Peyer's patch (tissue), 4 donors: ENCODE data around the gene CTDNEP1. TPM values are rescaled to one million over a fixed set of nuclear protein-coding genes. Genes with fewer than 3 reads are reported as not detected.

Source experiments
- DNase-seq, 3 donors: peaks; one replicate each; pipeline ENCODE4 v3.0.0-alpha.2; 2017 to 2019
- H3K27ac ChIP-seq, 4 donors: fragments of 200-600 bp; sonication (generic); one replicate each; pipeline ENCODE4 v1.5.1; 2016 to 2019
- H3K27me3 ChIP-seq, 2 donors: fragments of 200-600 bp; sonication (generic); one replicate each; pipeline ENCODE4 v1.5.1; 2019
- H3K36me3 ChIP-seq, 3 donors: fragments of 200-600 bp; sonication (generic); one replicate each; pipeline ENCODE4 v1.5.1; 2016 to 2019
- H3K4me1 ChIP-seq, 4 donors: fragments of 200-600 bp; sonication (generic); one replicate each; pipeline ENCODE4 v1.5.1; 2016 to 2019
- H3K4me3 ChIP-seq, 4 donors: fragments of 200-600 bp; sonication (generic); 1 replicate in 3 of 4; 2 replicates in 1 of 4; pipeline ENCODE4 v1.5.1; 2016 to 2019; ENCODE audit warnings: mild to moderate bottlenecking in 1 of 4
- H3K9me3 ChIP-seq, 4 donors: fragments of 200-600 bp; sonication (generic); one replicate each; pipeline ENCODE4 v1.5.1; 2016 to 2019; ENCODE audit warnings: mild to moderate bottlenecking in 1 of 4
- CTCF ChIP-seq, 6 experiments: fragments of 450-650 bp in 4 of 6; fragments of 200-600 bp in 2 of 6; sonication (generic) in 1 of 6; IDR thresholded peaks; one replicate each; pipeline ENCODE4 v1.5.1; 2017 to 2019; ENCODE audit warnings: antibody characterized with exemption in 6 of 6, mild to moderate bottlenecking in 3 of 6, moderate library complexity in 1 of 6
- POLR2A ChIP-seq, 2 donors: fragments of 450-650 bp; IDR thresholded peaks; one replicate each; pipeline ENCODE4 v1.5.1; 2017; ENCODE audit warnings: antibody characterized with exemption in 2 of 2, mild to moderate bottlenecking in 2 of 2, moderate library complexity in 2 of 2
- total RNA-seq, 4 donors: library from RNA; depleted of rRNA; stranded (reverse); fragments of >200 nt; gene quantifications; one replicate each; pipeline ENCODE4 v1.1.0, GENCODE V29; 2016

CTDNEP1 gene
- total RNA-seq, 4 donors from 2014 or later: 55.3 to 86.9 (median 76.4) TPM

- H3K4me3 ChIP-seq: peak overlapping the region; percentile 48 to 93 (median 68)
- TF ChIP-seq POLR2A (IDR thresholded peaks at IDR 0.05) (peak; percentile 44 to 50), CTCF (IDR thresholded peaks at IDR 0.05) (no peak)
- peak; percentile 59 to 87 (median 85) for DNase-seq
- H3K36me3 ChIP-seq: peaks cover 0 to 32% (median 0%) of the 10 kb centered on the region in 3 donors
- peaks cover 0 to 31% (median 14%) of the 10 kb centered on the region in 4 donors for H3K4me1 ChIP-seq
- peaks cover 0 to 10% of the 10 kb centered on the region in 2 donors for H3K27me3 ChIP-seq
- no peaks in the 10 kb centered on the region for H3K9me3 ChIP-seq
- peak overlapping the region; percentile 73 to 99 (median 90) for H3K27ac ChIP-seq
Observed at GRCh38 chr17:7260651-7261378, 9.3 kb upstream of the CTDNEP1 start.

GRCh38 chr17:7260151-7260550 lies 8.6 kb upstream of the CTDNEP1 start:
- DNase-seq: no peak
- Histone ChIP-seq H3K27me3 (peaks cover 0 to 10% of the 10 kb centered on the region in 2 donors), H3K27ac (peak overlapping the region in 3 of 4 donors; percentile 82 to 99 (median 99)), H3K4me1 (peaks cover 0 to 31% (median 14%) of the 10 kb centered on the region in 4 donors), H3K9me3 (no peaks in the 10 kb centered on the region), H3K36me3 (peaks cover 0 to 37% (median 0%) of the 10 kb centered on the region in 3 donors), H3K4me3 (peak overlapping the region in 3 of 4 donors; percentile 48 to 93 (median 79))
- TF ChIP-seq POLR2A (IDR thresholded peaks at IDR 0.05): no peak
- no peak for TF ChIP-seq CTCF (IDR thresholded peaks at IDR 0.05)

- no peak for TF ChIP-seq POLR2A (IDR thresholded peaks at IDR 0.05)
- no peak for TF ChIP-seq CTCF (IDR thresholded peaks at IDR 0.05)
- Histone ChIP-seq H3K27ac (peak overlapping the region in 3 of 4 donors; percentile 82 to 99 (median 99)), H3K4me1 (peaks cover 0 to 31% (median 14%) of the 10 kb centered on the region in 4 donors), H3K27me3 (peaks cover 0 to 10% of the 10 kb centered on the region in 2 donors), H3K4me3 (peak overlapping the region in 2 of 4 donors; percentile 79 to 93), H3K36me3 (peaks cover 0 to 44% (median 0%) of the 10 kb centered on the region in 3 donors), H3K9me3 (no peaks in the 10 kb centered on the region)
- peak in 1 of 3 donors; percentile 55 for DNase-seq
Observed at GRCh38 chr17:7259555-7259889, 8.0 kb upstream of the CTDNEP1 start.

- Histone ChIP-seq H3K9me3 (no peaks in the 10 kb centered on the region), H3K27me3 (peaks cover 0 to 10% of the 10 kb centered on the region in 2 donors), H3K4me1 (peaks cover 0 to 28% (median 14%) of the 10 kb centered on the region in 4 donors), H3K36me3 (peaks cover 0 to 47% (median 0%) of the 10 kb centered on the region in 3 donors), H3K27ac (peak overlapping the region in 3 of 4 donors; percentile 82 to 99 (median 99)), H3K4me3 (peak overlapping the region in 2 of 4 donors; percentile 79 to 93)
- TF ChIP-seq POLR2A (IDR thresholded peaks at IDR 0.05): peak; percentile 81 to 91
- no peak for TF ChIP-seq CTCF (IDR thresholded peaks at IDR 0.05)
- DNase-seq: peak in 2 of 3 donors; percentile 89 to 90
Observed at GRCh38 chr17:7258731-7259554, 7.4 kb upstream of the CTDNEP1 start.

GRCh38 chr17:7256766-7257456 lies 5.4 kb upstream of the CTDNEP1 start:
- DNase-seq: no peak
- no peak overlapping the region for H3K4me3 ChIP-seq
- H3K27ac ChIP-seq: peak overlapping the region in 3 of 4 donors; percentile 53 to 99 (median 82)
- peaks cover 0 to 27% (median 7%) of the 10 kb centered on the region in 4 donors for H3K4me1 ChIP-seq
- no peaks in the 10 kb centered on the region for H3K9me3 ChIP-seq
- H3K27me3 ChIP-seq: peaks cover 0 to 3% of the 10 kb centered on the region in 2 donors
- H3K36me3 ChIP-seq: peaks cover 0 to 47% (median 0%) of the 10 kb centered on the region in 3 donors
- TF ChIP-seq POLR2A (IDR thresholded peaks at IDR 0.05): no peak
- TF ChIP-seq CTCF (IDR thresholded peaks at IDR 0.05): no peak
